GM18870 (cell line): ENCODE data around the gene POLD2.

ENCODE experiments used
- ATAC-seq: cut with Tn5 transposase; IDR thresholded peaks from one replicate; pipeline ENCODE4 v1.9.1; 2021; ENCODE audit warnings: moderate library complexity; ENCODE audit not compliant: unreplicated experiment

POLD2 gene

GRCh38 chr7:44152971-44153947 is 29.9 kb upstream of the POLD2 start:
- no peak for ATAC-seq

- no peak for ATAC-seq
Observed at GRCh38 chr7:44151956-44152355, 28.6 kb upstream of the POLD2 start.

GRCh38 chr7:44150966-44151941 is 27.9 kb upstream of the POLD2 start:
- no peak for ATAC-seq

GRCh38 chr7:44150466-44150832 is 27.1 kb upstream of the POLD2 start:
- ATAC-seq = no peak

- no peak for ATAC-seq
Observed at GRCh38 chr7:44149571-44150465, 26.5 kb upstream of the POLD2 start.

- no peak for ATAC-seq
Observed at GRCh38 chr7:44148961-44149536, 25.7 kb upstream of the POLD2 start.

GRCh38 chr7:44148166-44148565 is 24.8 kb upstream of the POLD2 start:
- no peak for ATAC-seq

GRCh38 chr7:44147026-44147991 is 24.0 kb upstream of the POLD2 start:
- ATAC-seq = no peak

GRCh38 chr7:44145969-44146911 is 22.9 kb upstream of the POLD2 start:
- no peak for ATAC-seq

- ATAC-seq = no peak
Observed at GRCh38 chr7:44145479-44145968, 22.2 kb upstream of the POLD2 start.

- ATAC-seq = no peak
Observed at GRCh38 chr7:44144968-44145478, 21.7 kb upstream of the POLD2 start.

GRCh38 chr7:44144426-44144967 is 21.1 kb upstream of the POLD2 start:
- ATAC-seq = no peak

GRCh38 chr7:44143646-44144250 is 20.4 kb upstream of the POLD2 start:
- no peak for ATAC-seq

GRCh38 chr7:44142028-44142427 is 18.7 kb upstream of the POLD2 start:
- ATAC-seq = no peak

GRCh38 chr7:44141221-44141850 is 18.0 kb upstream of the POLD2 start, which contains the start of gene MYL7:
TSS of gene MYL7 (minus strand) at chr7:44141332. CDS start at chr7:44141305, 27 bp downstream.
- no peak for ATAC-seq

- ATAC-seq = no peak
Observed at GRCh38 chr7:44140341-44140740, 17.0 kb upstream of the POLD2 start.
